GM23248 (cell line): ENCODE data around the gene DIO2.

ENCODE experiments used
- EZH2 ChIP-seq: fragments of 200-600 bp; sonication (generic); IDR thresholded peaks from 2 replicates; pipeline ENCODE4 v1.6.1; 2018; ENCODE audit warnings: antibody characterized with exemption, mild to moderate bottlenecking; ENCODE audit not compliant: insufficient read depth, poor library complexity, severe bottlenecking
- EZH2phosphoT487 ChIP-seq: fragments of 200-600 bp; sonication (generic); IDR thresholded peaks from 2 replicates; pipeline ENCODE4 v1.6.1; 2018; ENCODE audit warnings: antibody characterized with exemption, moderate library complexity, mild to moderate bottlenecking, low read depth; ENCODE audit not compliant: insufficient read depth

DNA sequence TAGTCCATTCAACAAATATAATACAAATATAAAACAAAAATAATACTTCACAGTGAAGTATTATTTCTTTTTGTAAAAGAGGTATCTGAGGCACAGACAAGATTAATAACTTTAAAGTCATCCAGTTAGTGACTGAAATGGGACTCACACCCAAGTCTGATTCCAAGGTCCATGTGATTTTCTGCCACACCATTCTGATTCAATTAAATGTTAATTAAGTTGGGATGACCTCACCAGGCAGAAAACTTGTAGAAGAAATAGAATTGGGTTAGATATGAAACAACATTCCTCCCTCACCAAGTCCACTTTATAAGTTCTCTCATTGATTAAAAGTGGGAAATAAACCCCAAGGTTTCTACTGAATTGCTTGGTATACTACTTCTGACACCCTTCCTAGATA is 34.4 kb downstream of the DIO2 start:
- no peak for TF ChIP-seq EZH2
- no peak for TF ChIP-seq EZH2phosphoT487
